ENCODE results near the gene KIF23. TPM values are rescaled to one million over a fixed set of nuclear protein-coding genes. Genes with fewer than 3 reads are reported as not detected.

Gene KIF23
- total RNA-seq, 1 experiment from 2014 or later, result 77.3 TPM

- Histone ChIP-seq H3K4me3 (ENCODE audit: low read length) (no peak overlapping the region), H3K4me1 (ENCODE audit: insufficient read depth, low read length) (peaks cover 33% of the 10 kb centered on the region), H4K20me1 (ENCODE audit: low read length) (no peaks in the 10 kb centered on the region), H3K4me2 (ENCODE audit: low read length) (no peak overlapping the region), H3K36me3 (ENCODE audit: low read depth, low read length) (no peaks in the 10 kb centered on the region), H3K9me3 (ENCODE audit: low read length) (no peaks in the 10 kb centered on the region), H3K9ac (ENCODE audit: low read length) (no peak overlapping the region), H2AFZ (ENCODE audit: low read length) (no peak overlapping the region), H3F3A (ENCODE audit: low read length, unreplicated experiment) (peaks cover 4% of the 10 kb centered on the region), H3K79me2 (ENCODE audit: low read length) (no peaks in the 10 kb centered on the region), H3K9me2 (replicated peaks; ENCODE audit: low read length) (no peaks in the 10 kb centered on the region), H3K27ac (ENCODE audit: low read length) (no peak overlapping the region), H3K27me3 (ENCODE audit: low read length) (no peaks in the 10 kb centered on the region)
- CTCF ChIA-PET, result no interaction called here
- intact Hi-C loops (cut with micrococcal nuclease), result no loop called here
- DNase-seq, result no peak
- TF ChIP-seq EZH2phosphoT487 (IDR thresholded peaks at IDR 0.05; ENCODE audit: borderline replicate concordance, low read length) (no peak), EZH2 (IDR thresholded peaks at IDR 0.05; ENCODE audit: low read length, unreplicated experiment) (no peak)
- TF ChIP-seq, protein P1, sequence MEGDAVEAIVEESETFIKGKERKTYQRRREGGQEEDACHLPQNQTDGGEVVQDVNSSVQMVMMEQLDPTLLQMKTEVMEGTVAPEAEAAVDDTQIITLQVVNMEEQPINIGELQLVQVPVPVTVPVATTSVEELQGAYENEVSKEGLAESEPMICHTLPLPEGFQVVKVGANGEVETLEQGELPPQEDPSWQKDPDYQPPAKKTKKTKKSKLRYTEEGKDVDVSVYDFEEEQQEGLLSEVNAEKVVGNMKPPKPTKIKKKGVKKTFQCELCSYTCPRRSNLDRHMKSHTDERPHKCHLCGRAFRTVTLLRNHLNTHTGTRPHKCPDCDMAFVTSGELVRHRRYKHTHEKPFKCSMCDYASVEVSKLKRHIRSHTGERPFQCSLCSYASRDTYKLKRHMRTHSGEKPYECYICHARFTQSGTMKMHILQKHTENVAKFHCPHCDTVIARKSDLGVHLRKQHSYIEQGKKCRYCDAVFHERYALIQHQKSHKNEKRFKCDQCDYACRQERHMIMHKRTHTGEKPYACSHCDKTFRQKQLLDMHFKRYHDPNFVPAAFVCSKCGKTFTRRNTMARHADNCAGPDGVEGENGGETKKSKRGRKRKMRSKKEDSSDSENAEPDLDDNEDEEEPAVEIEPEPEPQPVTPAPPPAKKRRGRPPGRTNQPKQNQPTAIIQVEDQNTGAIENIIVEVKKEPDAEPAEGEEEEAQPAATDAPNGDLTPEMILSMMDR (conservative IDR thresholded peaks at IDR 0.05; ENCODE audit: low read depth, low read length), result no peak
- no TSS peak for BruUV-seq (replicated peaks)
- no peak for ATAC-seq
- POLR2A ChIA-PET (ENCODE audit: unreplicated experiment), result no interaction called here
These were observed 18.7 kb upstream of the KIF23 start for GRCh38 chr15:69395460-69395859.

DNA sequence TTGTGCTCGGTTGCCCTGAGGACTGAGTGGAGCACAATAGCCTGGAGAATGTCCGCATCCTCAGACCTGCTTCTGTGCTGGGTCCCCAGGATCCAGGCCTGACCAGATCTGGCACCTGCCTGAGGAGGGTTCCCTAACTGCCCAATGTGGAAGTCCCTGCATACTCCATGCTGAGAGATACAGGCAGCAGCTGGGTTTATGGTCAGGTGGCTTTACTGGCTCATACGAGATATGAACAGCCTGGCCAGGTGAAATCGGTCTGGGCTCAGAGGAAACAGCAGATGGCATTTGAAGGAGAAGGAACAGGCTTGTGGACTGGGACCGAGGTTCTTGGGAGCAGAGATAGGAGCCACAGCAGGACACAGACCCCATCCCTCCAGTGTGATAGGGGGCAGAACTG is 18.2 kb upstream of the KIF23 start:
- H3F3A ChIP-seq (ENCODE audit: low read length, unreplicated experiment), result peaks cover 4% of the 10 kb centered on the region
- no peaks in the 10 kb centered on the region for H3K36me3 ChIP-seq (ENCODE audit: low read depth, low read length)
- no peaks in the 10 kb centered on the region for H3K79me2 ChIP-seq (ENCODE audit: low read length)
- ATAC-seq (no peak), DNase-seq (no peak)
- H3K4me3 ChIP-seq (ENCODE audit: low read length), result no peak overlapping the region
- ChIA-PET POLR2A (ENCODE audit: unreplicated experiment) (no interaction called here), CTCF (no interaction called here)
- H3K9ac ChIP-seq (ENCODE audit: low read length), result no peak overlapping the region
- H3K9me2 ChIP-seq (replicated peaks; ENCODE audit: low read length), result no peaks in the 10 kb centered on the region
- no peak for TF ChIP-seq EZH2phosphoT487 (IDR thresholded peaks at IDR 0.05; ENCODE audit: borderline replicate concordance, low read length)
- no peak for TF ChIP-seq EZH2 (IDR thresholded peaks at IDR 0.05; ENCODE audit: low read length, unreplicated experiment)
- TF ChIP-seq, protein P1 (conservative IDR thresholded peaks at IDR 0.05; ENCODE audit: low read depth, low read length), result no peak
- no peak overlapping the region for H2AFZ ChIP-seq (ENCODE audit: low read length)
- H3K9me3 ChIP-seq (ENCODE audit: low read length), result no peaks in the 10 kb centered on the region
- intact Hi-C loops (cut with micrococcal nuclease), result no loop called here
- H3K27me3 ChIP-seq (ENCODE audit: low read length), result no peaks in the 10 kb centered on the region
- BruUV-seq (replicated peaks), result no TSS peak
- no peak overlapping the region for H3K4me2 ChIP-seq (ENCODE audit: low read length)
- peaks cover 28% of the 10 kb centered on the region for H3K4me1 ChIP-seq (ENCODE audit: insufficient read depth, low read length)
- H4K20me1 ChIP-seq (ENCODE audit: low read length), result no peaks in the 10 kb centered on the region
- no peak overlapping the region for H3K27ac ChIP-seq (ENCODE audit: low read length)

GRCh38 chr15:69398491-69398891 is 15.7 kb upstream of the KIF23 start:
- DNase-seq, result no peak
- TF ChIP-seq, protein P1 (conservative IDR thresholded peaks at IDR 0.05; ENCODE audit: low read depth, low read length), result no peak
- TF ChIP-seq EZH2phosphoT487 (IDR thresholded peaks at IDR 0.05; ENCODE audit: borderline replicate concordance, low read length) (no peak), EZH2 (IDR thresholded peaks at IDR 0.05; ENCODE audit: low read length, unreplicated experiment) (no peak)
- BruUV-seq (replicated peaks), result no TSS peak
- no peak overlapping the region for H3K27ac ChIP-seq (ENCODE audit: low read length)
- no peak overlapping the region for H3K9ac ChIP-seq (ENCODE audit: low read length)
- H3K4me2 ChIP-seq (ENCODE audit: low read length), result no peak overlapping the region
- POLR2A ChIA-PET (ENCODE audit: unreplicated experiment), result no interaction called here
- no peaks in the 10 kb centered on the region for H3K79me2 ChIP-seq (ENCODE audit: low read length)
- no peaks in the 10 kb centered on the region for H3K9me2 ChIP-seq (replicated peaks; ENCODE audit: low read length)
- no peaks in the 10 kb centered on the region for H3K36me3 ChIP-seq (ENCODE audit: low read depth, low read length)
- peaks cover 11% of the 10 kb centered on the region for H3K4me1 ChIP-seq (ENCODE audit: insufficient read depth, low read length)
- H3F3A ChIP-seq (ENCODE audit: low read length, unreplicated experiment), result no peaks in the 10 kb centered on the region
- CTCF ChIA-PET, result no interaction called here
- no peaks in the 10 kb centered on the region for H3K27me3 ChIP-seq (ENCODE audit: low read length)
- no peak overlapping the region for H2AFZ ChIP-seq (ENCODE audit: low read length)
- no peaks in the 10 kb centered on the region for H4K20me1 ChIP-seq (ENCODE audit: low read length)
- H3K4me3 ChIP-seq (ENCODE audit: low read length), result no peak overlapping the region
- no peaks in the 10 kb centered on the region for H3K9me3 ChIP-seq (ENCODE audit: low read length)
- ATAC-seq, result no peak
- intact Hi-C loops (cut with micrococcal nuclease), result no loop called here
